Keratinocyte (primary cell): ENCODE data around the gene CLSTN2. TPM values are rescaled to one million over a fixed set of nuclear protein-coding genes. Genes with fewer than 3 reads are reported as not detected.

Experiments
- DNase-seq: peaks from one replicate; pipeline ENCODE4 v3.0.0-alpha.2; 2011; ENCODE audit warnings: low read depth, missing footprints, low spot score
- FAIRE-seq: peaks from 2 replicates; lab custom pipeline; 2011; peaks lifted over from hg19 to GRCh38; lab: Jason Lieb, UNC
- H2AFZ ChIP-seq: 2 replicates; pipeline ENCODE4 v1.6.0; 2012; ENCODE audit warnings: low read length, control low read depth, inconsistent platforms; ENCODE audit not compliant: control insufficient read depth
- H3K27ac ChIP-seq: 2 replicates; pipeline ENCODE4 v1.5.1; 2011; ENCODE audit warnings: low read length; ENCODE audit not compliant: control insufficient read depth, insufficient read depth
- H3K27me3 ChIP-seq: 3 replicates; pipeline ENCODE4 v1.6.0; 2011; ENCODE audit warnings: low read length; ENCODE audit not compliant: control insufficient read depth, insufficient read depth; ENCODE audit errors: extremely low read depth
- H3K36me3 ChIP-seq, 2 experiments: 2 replicates in 1 of 2; 3 replicates in 1 of 2; pipeline ENCODE4 v1.5.1; 2011; ENCODE audit warnings: low read length in 2 of 2, mild to moderate bottlenecking in 1 of 2; ENCODE audit not compliant: control insufficient read depth in 2 of 2, insufficient read depth in 2 of 2; ENCODE audit errors: extremely low read depth in 1 of 2
- H3K4me1 ChIP-seq: 3 replicates; pipeline ENCODE4 v1.5.1; 2011; ENCODE audit warnings: low read length; ENCODE audit not compliant: control insufficient read depth, insufficient read depth; ENCODE audit errors: extremely low read depth
- H3K4me2 ChIP-seq: 3 replicates; pipeline ENCODE4 v1.6.0; 2011; ENCODE audit warnings: low read depth, low read length; ENCODE audit not compliant: control insufficient read depth, insufficient read depth; ENCODE audit errors: extremely low read depth
- H3K4me3 ChIP-seq, 3 experiments: fragments of 200-600 bp in 1 of 3; sonication (generic) in 1 of 3; 2 replicates in 2 of 3; 3 replicates in 1 of 3; pipeline ENCODE4 v1.5.1; 2011 to 2016; ENCODE audit warnings: low read length in 3 of 3, mild to moderate bottlenecking in 3 of 3, control low read depth in 2 of 3, inconsistent platforms in 1 of 3, low read depth in 1 of 3, mixed read lengths in 1 of 3, mixed run types in 1 of 3, moderate library complexity in 1 of 3; ENCODE audit not compliant: control insufficient read depth in 2 of 3, insufficient read depth in 2 of 3; ENCODE audit errors: extremely low read depth in 1 of 3
- H3K79me2 ChIP-seq: 2 replicates; pipeline ENCODE4 v1.6.0; 2012; ENCODE audit warnings: low read length; ENCODE audit not compliant: control insufficient read depth, insufficient read depth
- H3K9ac ChIP-seq: 3 replicates; pipeline ENCODE4 v1.6.0; 2011; ENCODE audit warnings: low read length; ENCODE audit not compliant: control insufficient read depth, insufficient read depth; ENCODE audit errors: extremely low read depth
- H3K9me1 ChIP-seq: 3 replicates; pipeline ENCODE4 v1.6.0; 2011; ENCODE audit warnings: low read length; ENCODE audit not compliant: control insufficient read depth, insufficient read depth; ENCODE audit errors: extremely low read depth
- H3K9me3 ChIP-seq: 2 replicates; pipeline ENCODE4 v1.5.1; 2012; ENCODE audit warnings: low read depth, low read length; ENCODE audit not compliant: control insufficient read depth
- H4K20me1 ChIP-seq: 3 replicates; pipeline ENCODE4 v1.6.0; 2011; ENCODE audit warnings: low read length; ENCODE audit not compliant: control insufficient read depth, insufficient read depth; ENCODE audit errors: extremely low read depth
- CTCF ChIP-seq, 3 experiments: IDR thresholded peaks in 1 of 3; conservative IDR thresholded peaks in 1 of 3; optimal IDR thresholded peaks in 1 of 3; 2 replicates in 2 of 3; 3 replicates in 1 of 3; pipeline versions ENCODE3 to v1.5.1; 2011; ENCODE audit warnings: low read length in 3 of 3, mild to moderate bottlenecking in 3 of 3, moderate library complexity in 2 of 3, control low read depth in 1 of 3, inconsistent platforms in 1 of 3; ENCODE audit not compliant: insufficient read depth in 2 of 3; ENCODE audit errors: extremely low read depth in 1 of 3
- EZH2 ChIP-seq: IDR thresholded peaks from one replicate; pipeline ENCODE4 v1.6.1; 2012; ENCODE audit warnings: inconsistent platforms, mild to moderate bottlenecking, low read length, moderate library complexity
- dilution Hi-C: fragments of 300-500 bp; cut with MboI; formaldehyde crosslinking; loops from one replicate; pipeline ENCODE4 v1.7.0; 2020; ENCODE audit warnings: low sequenced_read_pairs; ENCODE audit not compliant: extremely low pct_ligation_motif_present
- polyA plus RNA-seq, 5 experiments: library from polyadenylated mRNA; depleted of rRNA in 3 of 5; stranded (reverse) in 3 of 5; stranded (forward) in 1 of 5; unstranded in 1 of 5; fragments of >200 nt; gene quantifications; 1 replicate in 1 of 5; 2 replicates in 3 of 5; 3 replicates in 1 of 5; pipeline versions ENCODE4 v1.2.1 to v1.2.3, GENCODE V29; 2011 to 2012; ENCODE audit warnings: missing spikeins in 2 of 5, low read depth in 1 of 5, low replicate concordance in 1 of 5

Gene CLSTN2
- polyA plus RNA-seq, 1 donor (not counting 4 experiments of a cell fraction or from before 2014, with no cell fraction given) = 0.09 TPM

- FAIRE-seq = no peak
- no peak overlapping the region for H3K4me2 ChIP-seq
Observed at GRCh38 chr3:140117096-140117526, 182.1 kb downstream of the CLSTN2 start.

GRCh38 chr3:140122183-140122582 lies 187.2 kb downstream of the CLSTN2 start:
- Histone ChIP-seq H3K27ac (no peak overlapping the region), H3K9ac (no peak overlapping the region), H3K9me3 (no peaks in the 10 kb centered on the region), H3K4me2 (no peak overlapping the region), H3K4me1 (no peaks in the 10 kb centered on the region), H2AFZ (no peak overlapping the region), H3K27me3 (peaks cover 6% of the 10 kb centered on the region), H3K79me2 (no peaks in the 10 kb centered on the region), H3K9me1 (no peaks in the 10 kb centered on the region), H4K20me1 (no peaks in the 10 kb centered on the region), H3K36me3 (no peaks in the 10 kb centered on the region), H3K4me3 (no peak overlapping the region)
- TF ChIP-seq CTCF (optimal IDR thresholded peaks at IDR 0.05 in 1 of 3, IDR thresholded peaks at IDR 0.05 in 1 of 3, conservative IDR thresholded peaks at IDR 0.05 in 1 of 3; ENCODE audit: extremely low read depth in 1 of 3, insufficient read depth in 2 of 3, low read length in 3 of 3) (no peak), EZH2 (no peak)
- dilution Hi-C loops = no loop called here
- FAIRE-seq (no peak), DNase-seq (no peak)

More at GRCh38 chr3:140117096-140117526, 182.1 kb downstream of the CLSTN2 start:
- Histone ChIP-seq H2AFZ (no peak overlapping the region), H3K27ac (no peak overlapping the region), H3K36me3 (no peaks in the 10 kb centered on the region), H3K9me3 (no peaks in the 10 kb centered on the region), H3K9me1 (no peaks in the 10 kb centered on the region), H3K4me1 (no peaks in the 10 kb centered on the region), H4K20me1 (no peaks in the 10 kb centered on the region), H3K4me3 (no peak overlapping the region), H3K9ac (no peak overlapping the region), H3K79me2 (no peaks in the 10 kb centered on the region), H3K27me3 (peaks cover 9% of the 10 kb centered on the region)
- TF ChIP-seq CTCF (optimal IDR thresholded peaks at IDR 0.05 in 1 of 3, IDR thresholded peaks at IDR 0.05 in 1 of 3, conservative IDR thresholded peaks at IDR 0.05 in 1 of 3; ENCODE audit: extremely low read depth in 1 of 3, insufficient read depth in 2 of 3, low read length in 3 of 3) (no peak), EZH2 (no peak)
- dilution Hi-C loops = no loop called here
- no peak for DNase-seq
